Caki2 (cell line): Measurements from ENCODE around the gene PALM. TPM values are rescaled to one million over a fixed set of nuclear protein-coding genes. Genes with fewer than 3 reads are reported as not detected.
"Not testable (repeated sequence)": the region's sequence is repeated elsewhere in the genome, so short reads cannot be mapped to it uniquely, and the experiment has no call there.

Source experiments
- DNase-seq: peaks from one replicate; pipeline ENCODE4 v3.0.0-alpha.2; 2015; ENCODE audit warnings: low read depth
- in situ Hi-C: cut with HindIII; loops from 2 replicates; pipeline ENCODE4 v1.10.0; 2016; ENCODE audit warnings: low sequenced_read_pairs, low pct_unique_long_range_greater_than_20kb, mixed read lengths
- total RNA-seq: library from RNA; depleted of rRNA; stranded (reverse); fragments of >200 nt; shearing (Covaris generic); gene quantifications from 2 replicates; pipeline ENCODE4 v1.2.3, GENCODE V29; 2014; ENCODE audit warnings: low replicate concordance; rRNA removed

PALM gene, protein sequence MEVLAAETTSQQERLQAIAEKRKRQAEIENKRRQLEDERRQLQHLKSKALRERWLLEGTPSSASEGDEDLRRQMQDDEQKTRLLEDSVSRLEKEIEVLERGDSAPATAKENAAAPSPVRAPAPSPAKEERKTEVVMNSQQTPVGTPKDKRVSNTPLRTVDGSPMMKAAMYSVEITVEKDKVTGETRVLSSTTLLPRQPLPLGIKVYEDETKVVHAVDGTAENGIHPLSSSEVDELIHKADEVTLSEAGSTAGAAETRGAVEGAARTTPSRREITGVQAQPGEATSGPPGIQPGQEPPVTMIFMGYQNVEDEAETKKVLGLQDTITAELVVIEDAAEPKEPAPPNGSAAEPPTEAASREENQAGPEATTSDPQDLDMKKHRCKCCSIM
- total RNA-seq, result 14.1 and 20.5 TPM in 2 replicates

- no peak for DNase-seq
- in situ Hi-C loops, result no loop called here
These were observed at the start of gene PALM for GRCh38 chr19:708154-709143. TSS of gene PALM (plus strand) at chr19:708935. CDS start at chr19:709147, 212 bp downstream.

- in situ Hi-C loops, result no loop called here
- no peak for DNase-seq
These were observed 47.8 kb upstream of the PALM start for GRCh38 chr19:660793-661426.

- no peak for DNase-seq
These were observed 47.1 kb upstream of the PALM start for GRCh38 chr19:661427-662196.

DNA sequence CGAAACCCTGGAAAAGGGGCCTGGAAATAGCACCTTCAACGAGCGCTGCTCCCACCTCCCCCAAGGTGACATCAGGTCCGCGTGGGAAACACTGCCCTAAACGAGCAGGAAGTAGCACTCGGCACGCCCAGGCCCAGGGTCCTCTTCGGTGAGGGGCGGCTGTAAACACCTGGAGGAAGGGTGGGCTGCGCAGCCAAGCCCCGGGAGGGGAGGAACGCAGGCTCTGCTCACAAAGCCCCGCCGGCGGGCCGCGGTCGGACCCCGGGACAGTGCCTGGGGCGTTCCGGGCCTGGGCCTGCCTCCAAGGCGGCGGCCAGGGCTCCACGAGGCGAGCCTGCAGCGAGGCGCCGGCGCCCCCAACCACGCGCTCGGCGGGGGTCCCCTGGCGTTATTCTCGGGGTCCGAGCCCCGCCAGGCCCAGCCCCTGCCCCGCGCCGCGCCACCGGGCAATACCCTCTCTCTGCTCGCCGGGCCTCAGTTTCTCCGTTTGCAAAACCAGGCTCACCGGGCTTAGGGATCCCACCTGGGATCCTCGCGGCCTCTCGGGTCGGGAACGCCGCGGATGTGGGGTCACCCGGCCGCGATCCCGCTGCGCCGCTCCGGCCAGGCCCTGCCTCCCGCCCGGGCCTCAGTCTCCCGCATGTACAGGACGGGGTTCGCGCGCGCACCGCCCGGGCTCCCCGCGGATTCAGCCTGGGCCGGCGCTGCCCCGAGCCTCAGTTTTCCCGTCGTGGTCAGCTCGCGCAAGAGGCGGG, 46.4 kb upstream of the PALM start:
- peak; percentile 36 for DNase-seq
- in situ Hi-C loops, result no loop called here

More at GRCh38 chr19:661427-662196, 47.1 kb upstream of the PALM start:
- in situ Hi-C loops, result no loop called here

DNA sequence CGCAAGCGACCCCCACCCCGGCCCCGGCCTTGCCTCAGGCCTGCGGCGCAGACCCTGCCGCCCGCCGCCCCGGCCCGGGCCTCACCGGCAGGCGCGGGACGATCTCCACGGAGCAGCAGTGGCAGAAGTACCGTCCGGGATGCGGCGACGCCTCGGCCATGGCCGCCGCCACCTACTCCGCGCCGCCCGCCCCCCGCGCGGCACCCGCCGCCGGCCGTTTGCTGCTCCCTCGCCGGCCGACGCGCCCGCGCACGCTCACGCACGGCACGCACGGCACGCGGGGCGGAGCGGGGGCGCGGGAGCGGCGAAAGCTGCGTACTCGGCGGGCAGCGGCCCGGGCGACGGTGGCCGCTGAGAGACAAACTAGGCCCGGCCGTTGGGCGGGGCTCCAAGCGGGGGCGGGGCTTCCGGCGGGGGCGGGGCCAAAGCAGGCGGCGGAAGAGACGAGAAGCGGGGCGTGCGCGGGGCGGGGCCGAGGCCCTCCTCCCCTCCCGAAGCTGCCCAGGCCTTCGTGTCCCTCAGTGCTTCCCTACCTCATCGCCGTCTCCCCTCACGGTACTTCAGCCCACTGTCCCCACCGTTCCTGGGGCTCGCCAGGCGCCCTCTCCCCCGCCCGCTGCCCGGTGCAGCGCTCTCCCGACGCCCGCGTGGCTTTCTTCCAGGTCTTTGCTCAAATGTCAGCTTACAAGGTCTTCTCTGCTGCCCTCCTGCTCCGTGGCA, 45.6 kb upstream of the PALM start, which contains the start of gene RNF126:
TSS of gene RNF126 (minus strand) at position 253 of the 720 bp plus-strand sequence. CDS start at position 160, 93 bp downstream.
- peak; percentile 67 for DNase-seq
- in situ Hi-C loops, result no loop called here

- DNase-seq, result no peak
- in situ Hi-C loops, result no loop called here
These were observed 45.0 kb upstream of the PALM start for GRCh38 chr19:663682-664117.

GRCh38 chr19:664913-665443, 43.8 kb upstream of the PALM start:
- in situ Hi-C loops, result no loop called here
- peak; percentile 64 for DNase-seq

- DNase-seq, in situ Hi-C loops: not testable (repeated sequence)
These were observed 41.7 kb upstream of the PALM start for GRCh38 chr19:666985-667573.

GRCh38 chr19:668675-669434, 39.9 kb upstream of the PALM start:
- in situ Hi-C loops, result not testable (repeated sequence)

DNA sequence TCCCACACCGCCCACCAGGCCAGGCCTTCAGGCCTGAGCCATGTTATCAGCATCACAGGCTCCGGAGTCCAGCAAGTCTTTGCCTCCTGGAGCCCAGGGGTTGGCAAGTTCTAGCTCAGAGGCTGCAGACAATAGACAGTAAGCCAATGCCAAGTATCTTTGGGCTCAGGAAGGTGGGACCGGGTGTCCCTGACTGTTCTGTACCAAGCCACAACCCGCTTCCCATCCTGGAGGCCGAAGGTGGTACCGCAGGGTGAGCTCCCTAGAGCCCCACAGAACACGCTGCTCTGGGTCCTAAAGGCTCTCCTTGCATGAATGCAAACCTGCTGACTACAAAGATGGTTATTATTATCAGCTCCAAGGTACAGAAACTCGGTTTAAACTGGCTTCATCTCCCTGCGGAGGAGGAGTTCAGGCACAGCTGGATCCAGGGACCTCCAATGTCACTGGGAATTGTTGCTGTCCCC, 38.1 kb upstream of the PALM start:
- in situ Hi-C loops, result no loop called here
- DNase-seq, result no peak

More at GRCh38 chr19:668675-669434, 39.9 kb upstream of the PALM start:
- not testable (repeated sequence) for DNase-seq

- in situ Hi-C loops, result no loop called here
These were observed 34.2 kb upstream of the PALM start for GRCh38 chr19:674282-675151.

DNA sequence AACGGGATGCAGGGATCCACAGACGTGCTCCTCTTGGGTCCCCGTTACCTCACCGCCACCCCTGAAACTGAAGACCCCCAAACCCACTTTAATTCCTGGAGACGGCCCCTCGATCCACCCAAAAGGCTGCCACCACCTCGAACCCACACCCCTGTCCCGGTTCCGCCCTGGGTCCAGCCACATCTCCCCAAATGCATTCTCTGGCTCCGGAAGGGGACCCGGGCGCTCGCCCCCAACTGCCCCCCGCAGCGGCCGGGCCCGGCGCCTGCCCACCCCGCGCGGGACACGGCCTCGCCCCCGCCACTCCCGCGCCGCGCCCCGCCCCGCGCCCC, 32.8 kb upstream of the PALM start:
- in situ Hi-C loops, result no loop called here
- no peak for DNase-seq

More at GRCh38 chr19:674282-675151, 34.2 kb upstream of the PALM start:
- DNase-seq, result no peak

- DNase-seq, result peak; percentile 36
- in situ Hi-C loops, result no loop called here
These were observed 32.2 kb upstream of the PALM start, which contains the start of gene FSTL3 for GRCh38 chr19:676339-677105. TSS of gene FSTL3 (plus strand) at chr19:676392. CDS start at chr19:676424, 32 bp downstream.
